Measurements from ENCODE around the gene GDPD3. TPM values are rescaled to one million over a fixed set of nuclear protein-coding genes. Genes with fewer than 3 reads are reported as not detected.
A peak's percentile ranks its signal among the peaks of the same experiment; 100 is the strongest.

GDPD3 gene
- total and polyA plus RNA-seq, 9 of the 15 experiments (the other 6 are each of a cell fraction or from before 2014, with no cell fraction given): 0.47 to 3.9 (median 1.1) TPM

- peak; percentile 56 for TF ChIP-seq RBM25 (IDR thresholded peaks at IDR 0.05; ENCODE audit: low read depth, low read length, severe bottlenecking)
- TF ChIP-seq ZFX (CRISPR knock-in tag; IDR thresholded peaks at IDR 0.05): peak; percentile 94
- TF ChIP-seq CGGBP1 (CRISPR knock-in tag; IDR thresholded peaks at IDR 0.05): no peak; the same call in 1 of the 2 replicates
- TF ChIP-seq KLF10 (CRISPR knock-in tag; IDR thresholded peaks at IDR 0.05): no peak
- TF ChIP-seq ZNF165 (CRISPR knock-in tag; IDR thresholded peaks at IDR 0.05; ENCODE audit: borderline replicate concordance): 0 out of 2 replicates have a peak, but pooled peaks have one; percentile 42
- no peak for TF ChIP-seq DIDO1 (tag; IDR thresholded peaks at IDR 0.05; ENCODE audit: low read depth)
- no peak for TF ChIP-seq PRDM10 (IDR thresholded peaks at IDR 0.05; ENCODE audit: partially characterized antibody)
- TF ChIP-seq ZC3H11A (IDR thresholded peaks at IDR 0.05; ENCODE audit: low read depth, low read length): no peak
- 0 out of 2 replicates have a peak, but pooled peaks have one; percentile 43 for TF ChIP-seq ZNF644 (tag; IDR thresholded peaks at IDR 0.05; ENCODE audit: low read depth)
- no peak; the same call in 1 of the 2 replicates for TF ChIP-seq MCM2 (IDR thresholded peaks at IDR 0.05; ENCODE audit: low read depth)
- no peak for TF ChIP-seq ARHGAP35 (IDR thresholded peaks at IDR 0.05; ENCODE audit: partially characterized antibody)
- no peak for TF ChIP-seq CBFB (CRISPR knock-in tag; IDR thresholded peaks at IDR 0.05)
- no peak for TF ChIP-seq ZNF224 (CRISPR knock-in tag; IDR thresholded peaks at IDR 0.05)
- TF ChIP-seq KAT7 (CRISPR knock-in tag; IDR thresholded peaks at IDR 0.05; ENCODE audit: borderline replicate concordance): no peak
- no peak for TF ChIP-seq ZC3H8 (IDR thresholded peaks at IDR 0.05)
- peak; percentile 55; the same call in 1 of the 2 replicates for TF ChIP-seq CREB1 (IDR thresholded peaks at IDR 0.05)
- TF ChIP-seq CREB1 (CRISPR knock-in tag; IDR thresholded peaks at IDR 0.05): no peak; the same call in 1 of the 2 replicates
- TF ChIP-seq HMGXB4 (CRISPR knock-in tag; IDR thresholded peaks at IDR 0.05): no peak
- no peak for TF ChIP-seq ZBTB49 (CRISPR knock-in tag; IDR thresholded peaks at IDR 0.05; ENCODE audit: borderline replicate concordance)
- peak; percentile 82 for TF ChIP-seq L3MBTL2 (IDR thresholded peaks at IDR 0.05)
Measured at GRCh38 chr16:30096105-30096861, 17.1 kb downstream of the GDPD3 start, which contains the start of gene YPEL3 (continued).

Measured in K562 (cell line).